ENCODE data around the gene ARSB.

DNA sequence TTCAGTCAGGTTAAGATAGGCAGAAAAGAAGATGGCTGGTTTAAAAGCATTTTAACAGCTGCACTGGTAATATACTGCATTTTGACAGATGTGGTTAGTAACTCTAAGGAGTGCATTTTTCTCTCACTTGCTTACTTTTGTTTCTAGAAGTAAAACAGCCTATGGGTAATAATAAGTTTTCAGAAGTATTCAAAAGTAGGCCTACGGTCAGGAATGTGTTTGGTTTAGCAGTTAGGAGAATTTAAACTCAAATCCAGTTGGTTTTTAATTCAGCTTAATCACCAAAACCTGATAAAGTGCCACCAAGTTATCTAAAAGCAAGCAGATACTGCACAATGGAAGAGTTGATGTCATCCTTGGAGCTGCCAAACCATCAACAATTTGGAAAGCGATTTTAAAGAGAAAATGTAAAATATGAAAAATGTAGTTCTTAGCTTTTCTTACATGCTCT, 160.3 kb downstream of the ARSB start:
- TF ChIP-seq, protein P1, sequence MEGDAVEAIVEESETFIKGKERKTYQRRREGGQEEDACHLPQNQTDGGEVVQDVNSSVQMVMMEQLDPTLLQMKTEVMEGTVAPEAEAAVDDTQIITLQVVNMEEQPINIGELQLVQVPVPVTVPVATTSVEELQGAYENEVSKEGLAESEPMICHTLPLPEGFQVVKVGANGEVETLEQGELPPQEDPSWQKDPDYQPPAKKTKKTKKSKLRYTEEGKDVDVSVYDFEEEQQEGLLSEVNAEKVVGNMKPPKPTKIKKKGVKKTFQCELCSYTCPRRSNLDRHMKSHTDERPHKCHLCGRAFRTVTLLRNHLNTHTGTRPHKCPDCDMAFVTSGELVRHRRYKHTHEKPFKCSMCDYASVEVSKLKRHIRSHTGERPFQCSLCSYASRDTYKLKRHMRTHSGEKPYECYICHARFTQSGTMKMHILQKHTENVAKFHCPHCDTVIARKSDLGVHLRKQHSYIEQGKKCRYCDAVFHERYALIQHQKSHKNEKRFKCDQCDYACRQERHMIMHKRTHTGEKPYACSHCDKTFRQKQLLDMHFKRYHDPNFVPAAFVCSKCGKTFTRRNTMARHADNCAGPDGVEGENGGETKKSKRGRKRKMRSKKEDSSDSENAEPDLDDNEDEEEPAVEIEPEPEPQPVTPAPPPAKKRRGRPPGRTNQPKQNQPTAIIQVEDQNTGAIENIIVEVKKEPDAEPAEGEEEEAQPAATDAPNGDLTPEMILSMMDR (IDR thresholded peaks at IDR 0.05) = no peak
- TF ChIP-seq POLR2A (IDR thresholded peaks at IDR 0.05) = no peak
